ENCODE data around the gene TYK2. TPM values are rescaled to one million over a fixed set of nuclear protein-coding genes. Genes with fewer than 3 reads are reported as not detected.

Gene TYK2
- polyA plus RNA-seq, 1 experiment, result 40.9 TPM

DNA sequence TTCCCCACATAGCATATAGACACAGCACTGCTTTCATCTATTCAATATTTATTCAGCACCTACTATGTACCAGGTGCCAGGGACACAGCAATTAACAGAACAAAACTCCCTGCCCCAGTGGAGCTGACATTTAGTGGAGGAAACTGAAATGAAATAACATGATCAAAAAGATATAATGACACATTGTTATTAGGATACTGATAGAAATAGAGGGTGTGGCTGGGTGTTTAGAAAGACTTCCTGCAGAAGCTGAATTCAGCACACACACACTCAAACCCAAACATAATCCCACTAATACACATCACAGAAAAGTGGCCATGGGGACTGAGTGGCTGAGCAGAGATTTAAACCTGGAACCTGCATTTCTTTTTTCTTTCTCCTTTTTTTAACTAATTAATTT is 26.7 kb upstream of the TYK2 start:
- ChIA-PET CTCF (interaction anchor here (0.6 to 12.9 kb wide), 4 partner anchors 13 to 174 kb away, joined by 3 to 321 read pairs (median 3); partner anchors contain the start of gene PDE4A), POLR2A (no interaction called here)

DNA sequence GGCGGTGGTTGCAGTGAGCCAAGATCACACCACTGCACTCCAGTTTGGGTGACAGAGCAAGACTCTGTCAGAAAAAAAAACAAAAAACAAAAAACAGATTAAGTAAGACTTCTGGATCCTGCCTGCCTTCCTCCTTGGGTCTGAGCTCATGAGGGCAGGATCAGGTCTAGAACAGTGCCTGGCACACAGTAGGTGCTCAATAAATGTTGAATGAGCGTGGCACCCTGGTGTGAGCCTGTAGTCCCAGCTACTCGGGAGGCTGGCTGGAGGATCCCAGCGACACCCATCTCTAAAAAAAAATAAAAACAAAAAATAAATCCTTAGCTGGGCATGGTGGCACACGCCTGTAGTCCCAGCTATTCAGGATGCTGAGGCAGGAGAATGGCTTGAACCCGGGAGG is 25.8 kb upstream of the TYK2 start:
- H3K4me3 ChIP-seq (ENCODE audit: low read depth, low read length), result no peak overlapping the region
- no peak for DNase-seq (ENCODE audit: low read depth)
- ChIA-PET CTCF (interaction anchor here (0.6 to 12.9 kb wide), 12 partner anchors 14 to 294 kb away, joined by 3 to 321 read pairs (median 6); partner anchors contain the start of gene PDE4A), POLR2A (interaction anchor here (0.6 to 1.3 kb wide), 2 partner anchors 12 to 115 kb away, joined by 5 to 8 read pairs; no protein-coding TSS in a partner anchor)
- H3K36me3 ChIP-seq (ENCODE audit: control insufficient read depth, insufficient read depth, low read length), result no peaks in the 10 kb centered on the region
- H3K27me3 ChIP-seq (ENCODE audit: control insufficient read depth, insufficient read depth, low read length), result no peaks in the 10 kb centered on the region; the same call in none of the 2 replicates
- TF ChIP-seq, protein P1, sequence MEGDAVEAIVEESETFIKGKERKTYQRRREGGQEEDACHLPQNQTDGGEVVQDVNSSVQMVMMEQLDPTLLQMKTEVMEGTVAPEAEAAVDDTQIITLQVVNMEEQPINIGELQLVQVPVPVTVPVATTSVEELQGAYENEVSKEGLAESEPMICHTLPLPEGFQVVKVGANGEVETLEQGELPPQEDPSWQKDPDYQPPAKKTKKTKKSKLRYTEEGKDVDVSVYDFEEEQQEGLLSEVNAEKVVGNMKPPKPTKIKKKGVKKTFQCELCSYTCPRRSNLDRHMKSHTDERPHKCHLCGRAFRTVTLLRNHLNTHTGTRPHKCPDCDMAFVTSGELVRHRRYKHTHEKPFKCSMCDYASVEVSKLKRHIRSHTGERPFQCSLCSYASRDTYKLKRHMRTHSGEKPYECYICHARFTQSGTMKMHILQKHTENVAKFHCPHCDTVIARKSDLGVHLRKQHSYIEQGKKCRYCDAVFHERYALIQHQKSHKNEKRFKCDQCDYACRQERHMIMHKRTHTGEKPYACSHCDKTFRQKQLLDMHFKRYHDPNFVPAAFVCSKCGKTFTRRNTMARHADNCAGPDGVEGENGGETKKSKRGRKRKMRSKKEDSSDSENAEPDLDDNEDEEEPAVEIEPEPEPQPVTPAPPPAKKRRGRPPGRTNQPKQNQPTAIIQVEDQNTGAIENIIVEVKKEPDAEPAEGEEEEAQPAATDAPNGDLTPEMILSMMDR (IDR thresholded peaks at IDR 0.05; ENCODE audit: insufficient read depth, low read depth, low read length), result no peak

More for the DNA sequence above, 26.7 kb upstream of the TYK2 start:
- Histone ChIP-seq H3K27me3 (ENCODE audit: control insufficient read depth, insufficient read depth, low read length) (no peaks in the 10 kb centered on the region; the same call in none of the 2 replicates), H3K36me3 (ENCODE audit: control insufficient read depth, insufficient read depth, low read length) (no peaks in the 10 kb centered on the region), H3K4me3 (ENCODE audit: low read depth, low read length) (no peak overlapping the region)
- no peak for DNase-seq (ENCODE audit: low read depth)
- TF ChIP-seq, protein P1 (IDR thresholded peaks at IDR 0.05; ENCODE audit: insufficient read depth, low read depth, low read length), result no peak

DNA sequence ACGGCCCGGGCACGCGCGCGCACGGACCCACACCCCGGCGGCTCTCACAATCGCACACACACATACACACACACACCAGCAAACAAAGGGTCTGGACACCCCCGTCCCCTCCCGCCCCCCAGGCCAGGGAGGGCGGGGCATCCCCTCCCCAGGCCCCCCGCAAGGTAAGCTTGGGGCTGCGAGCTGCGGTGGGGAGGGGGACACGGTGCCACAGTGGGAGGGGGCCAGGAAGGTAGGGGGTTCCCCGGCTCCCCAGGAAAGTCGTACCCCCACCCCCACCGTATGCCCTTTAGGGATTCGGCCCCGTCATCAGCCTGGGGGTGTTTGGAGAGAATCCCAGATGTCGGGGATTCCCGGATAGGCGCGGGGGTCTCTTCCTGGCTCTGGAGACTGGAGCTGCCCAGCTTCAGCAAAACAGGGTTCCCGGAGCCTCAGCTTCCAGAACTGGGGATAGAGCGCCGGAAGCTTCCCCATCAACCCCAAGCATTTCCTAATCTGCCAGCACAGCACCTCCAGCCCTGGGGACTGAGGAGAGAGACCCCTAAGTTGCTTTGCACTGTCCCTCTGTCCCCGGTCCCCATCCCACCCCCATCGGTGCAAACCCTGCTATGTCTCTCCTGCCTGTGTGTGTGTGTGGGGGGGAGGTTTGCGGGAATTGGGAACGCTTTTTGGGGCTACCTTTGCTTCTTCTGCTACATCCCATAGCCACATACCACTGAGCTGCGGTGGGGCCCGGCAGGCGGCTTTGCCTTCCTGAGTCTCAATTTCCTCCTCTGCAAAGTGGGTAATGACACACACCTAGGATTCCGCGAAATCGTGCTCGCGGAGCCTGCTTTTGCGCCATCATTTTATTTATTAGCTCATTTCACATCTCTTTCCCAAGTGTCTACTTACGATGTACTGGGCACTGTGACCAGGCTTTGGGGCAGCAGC is 24.8 kb upstream of the TYK2 start:
- TF ChIP-seq, protein P1 (IDR thresholded peaks at IDR 0.05; ENCODE audit: insufficient read depth, low read depth, low read length), result no peak
- H3K27me3 ChIP-seq (ENCODE audit: control insufficient read depth, insufficient read depth, low read length), result no peaks in the 10 kb centered on the region; the same call in none of the 2 replicates
- CTCF ChIA-PET, result interaction anchor here (0.6 to 12.9 kb wide), 14 partner anchors 14 to 295 kb away, joined by 3 to 321 read pairs (median 6); partner anchors contain the start of genes KRI1 and PDE4A
- POLR2A ChIA-PET, result interaction anchor here (0.5 to 1.3 kb wide), 3 partner anchors 13 to 326 kb away, joined by 5 to 11 read pairs (median 8); no protein-coding TSS in a partner anchor
- peaks cover 2% of the 10 kb centered on the region for H3K36me3 ChIP-seq (ENCODE audit: control insufficient read depth, insufficient read depth, low read length)
- H3K4me3 ChIP-seq (ENCODE audit: low read depth, low read length), result peak overlapping the region; percentile 90
- DNase-seq (ENCODE audit: low read depth), result no peak

DNA sequence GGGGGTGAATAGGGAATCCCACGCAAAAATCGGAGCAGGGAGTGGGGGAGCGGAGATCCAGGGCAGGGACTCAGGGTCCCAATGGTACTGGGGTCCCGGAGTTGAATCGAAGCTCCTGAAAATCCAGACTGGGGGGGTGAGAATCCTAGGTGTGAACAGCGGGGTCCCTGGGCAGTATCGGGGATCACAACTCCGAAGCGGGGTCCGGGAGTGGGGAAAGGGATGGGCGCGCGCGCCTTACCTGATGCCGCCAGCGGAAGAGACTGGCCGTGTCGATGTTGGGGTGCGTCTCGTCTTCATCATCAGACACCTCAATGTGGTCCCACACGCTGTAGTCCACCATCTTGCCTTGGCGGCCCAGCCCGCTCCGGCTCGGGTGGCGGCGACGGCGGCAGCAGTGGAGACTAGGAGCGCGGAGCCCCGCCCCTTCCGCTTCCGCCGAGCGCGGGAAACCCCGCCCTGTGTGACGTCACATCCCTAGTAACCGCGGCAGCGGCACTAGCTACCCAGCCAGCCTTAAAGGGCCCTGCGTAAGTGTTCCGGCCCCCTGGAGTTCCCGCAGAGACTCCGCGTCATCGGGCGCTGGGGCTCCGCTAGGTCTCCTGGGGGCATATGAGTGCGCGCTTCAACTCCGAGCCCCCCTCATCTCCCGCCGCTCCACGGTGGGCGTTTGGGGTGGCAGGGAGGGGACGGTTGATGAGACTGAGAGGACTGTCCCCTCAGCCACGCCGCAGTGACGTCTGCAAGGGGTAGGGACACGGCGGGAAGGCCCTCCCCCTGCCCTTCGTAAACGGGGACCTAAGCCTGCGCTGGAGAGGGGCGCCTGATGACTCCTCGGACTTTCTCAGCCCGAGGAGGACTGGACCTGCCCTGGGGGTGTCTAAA is 23.0 kb upstream of the TYK2 start, which contains the start of gene CDC37:
Gene CDC37, minus strand, starts transcription at position 406 of the 885 bp plus-strand sequence. Its CDS starts 63 bp downstream, at position 343.
- TF ChIP-seq, protein P1 (IDR thresholded peaks at IDR 0.05; ENCODE audit: insufficient read depth, low read depth, low read length), result no peak
- Histone ChIP-seq H3K36me3 (ENCODE audit: control insufficient read depth, insufficient read depth, low read length) (peaks cover 3% of the 10 kb centered on the region), H3K4me3 (ENCODE audit: low read depth, low read length) (peak within 1 kb of the TSS; percentile 90), H3K27me3 (ENCODE audit: control insufficient read depth, insufficient read depth, low read length) (no peaks in the 10 kb centered on the region; the same call in 1 of the 2 replicates)
- POLR2A ChIA-PET, result no interaction called here
- CTCF ChIA-PET, result interaction anchor here (0.6 to 12.9 kb wide), 20 partner anchors 12 to 395 kb away, joined by 3 to 321 read pairs (median 5); partner anchors contain the start of genes DNM2, ICAM1, KRI1 and PDE4A
- DNase-seq (ENCODE audit: low read depth), result peak; percentile 75
